Natural killer cell (primary cell): ENCODE results near the gene JPH3. TPM values are rescaled to one million over a fixed set of nuclear protein-coding genes. Genes with fewer than 3 reads are reported as not detected.

Experiments
- ATAC-seq, 3 donors: fragments of 150-1000 bp in 2 of 3; fragments of 200-7000 bp in 1 of 3; cut with Tn5 transposase; 1 replicate in 1 of 3; 2 replicates in 2 of 3; pipeline ENCODE4 v1.10.0; 2021; ENCODE audit warnings: mild to moderate bottlenecking in 2 of 3, moderate library complexity in 2 of 3
- DNase-seq, 2 donors: peaks; one replicate each; pipeline versions ENCODE4 v3.0.0 to v3.0.0-alpha.2; 2013 to 2021; ENCODE audit warnings: mixed read lengths in 1 of 2
- H3K27ac ChIP-seq: one replicate; pipeline ENCODE4 v1.5.1; 2013; ENCODE audit warnings: mild to moderate bottlenecking, low read length
- H3K27me3 ChIP-seq: one replicate; pipeline ENCODE4 v1.6.1; 2013; ENCODE audit warnings: low read length; ENCODE audit not compliant: control insufficient read depth, insufficient read depth
- H3K36me3 ChIP-seq: one replicate; pipeline ENCODE4 v1.6.1; 2013; ENCODE audit warnings: low read length; ENCODE audit not compliant: control insufficient read depth, insufficient read depth
- H3K4me1 ChIP-seq: one replicate; pipeline ENCODE4 v1.6.1; 2013; ENCODE audit warnings: low read length; ENCODE audit not compliant: control insufficient read depth, insufficient read depth
- H3K4me3 ChIP-seq: one replicate; pipeline ENCODE4 v1.5.1; 2013; ENCODE audit warnings: low read length
- H3K9me3 ChIP-seq: one replicate; pipeline ENCODE4 v1.6.1; 2013; ENCODE audit warnings: low read length; ENCODE audit not compliant: control insufficient read depth, insufficient read depth
- H3K27ac Mint-ChIP-seq, 2 donors: one replicate each; pipeline ENCODE4 v1.8.0; 2022; ENCODE audit warnings: mild to moderate bottlenecking in 2 of 2, mixed read lengths in 2 of 2, moderate library complexity in 1 of 2
- H3K27me3 Mint-ChIP-seq, 2 donors: one replicate each; pipeline ENCODE4 v1.8.0; 2022; ENCODE audit warnings: low read depth in 2 of 2, mixed read lengths in 2 of 2
- H3K36me3 Mint-ChIP-seq: one replicate; pipeline ENCODE4 v1.8.0; 2022; ENCODE audit warnings: mixed read lengths
- H3K4me1 Mint-ChIP-seq, 2 donors: one replicate each; pipeline ENCODE4 v1.8.0; 2022; ENCODE audit warnings: mixed read lengths in 2 of 2
- H3K4me3 Mint-ChIP-seq: one replicate; pipeline ENCODE4 v1.8.0; 2022; ENCODE audit warnings: mild to moderate bottlenecking, moderate library complexity, mixed read lengths
- H3K9me3 Mint-ChIP-seq, 2 donors: one replicate each; pipeline ENCODE4 v1.8.0; 2022; ENCODE audit warnings: mixed read lengths in 2 of 2
- WGBS: methylation state at CpG from one replicate; pipeline ENCODE4 v1.1.7; 2013; ENCODE audit warnings: missing lambda C conversion rate; ENCODE audit not compliant: insufficient coverage; 5-methylcytosine and 5-hydroxymethylcytosine counted together
- intact Hi-C: fragments of 100-400 bp; cut with micrococcal nuclease; formaldehyde crosslinking; loops from one replicate; pipeline ENCODE4 v1.14.2; 2022
- total RNA-seq, 4 donors: library from RNA; stranded (reverse); fragments of 120-200 nt in 1 of 4; gene quantifications; one replicate each; pipeline versions ENCODE4 v1.2.3 to v1.2.4, GENCODE V29; 2013 to 2022
- TF ChIP-seq, protein P1 (sequence below): fragments of 200-600 bp; IDR thresholded peaks from one replicate; pipeline ENCODE4 v1.8.0; 2022; ENCODE audit warnings: antibody characterized with exemption

The JPH3 gene
- total RNA-seq, 3 donors from 2014 or later (not counting 1 experiment from before 2014, with no cell fraction given): not detected

DNA sequence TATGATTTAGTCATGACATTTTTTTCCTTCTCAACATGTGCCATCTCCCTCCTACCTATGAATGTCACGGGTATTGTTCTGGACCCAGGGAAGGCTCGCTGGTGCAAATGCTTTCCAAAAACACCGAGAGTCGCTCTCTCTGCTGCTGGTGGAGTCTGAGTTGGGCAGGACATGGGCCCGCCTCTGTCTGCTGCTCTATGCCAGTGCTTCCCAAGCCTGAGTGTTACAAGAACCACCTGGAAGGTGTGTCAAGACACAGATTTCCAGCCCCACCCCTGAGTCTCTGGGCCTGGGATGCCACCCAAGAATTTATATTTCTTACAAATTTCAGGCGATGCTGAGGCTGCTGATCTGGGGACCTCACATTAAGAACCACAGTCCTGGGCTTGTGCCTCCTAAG lies 9.1 kb downstream of the JPH3 start:
- H3K36me3 Mint-ChIP-seq: no peaks in the 10 kb centered on the region
- peaks cover 2% of the 10 kb centered on the region for H3K27me3 ChIP-seq
- no peaks in the 10 kb centered on the region for H3K9me3 Mint-ChIP-seq
- intact Hi-C loops: no loop called here
- WGBS: 88% methylated on average over 6 of the region's 6 CpGs
- no peak overlapping the region for H3K4me3 ChIP-seq
- H3K4me3 Mint-ChIP-seq: no peak overlapping the region
- no peak overlapping the region for H3K27ac Mint-ChIP-seq
- H3K27ac ChIP-seq: no peak overlapping the region
- no peaks in the 10 kb centered on the region for H3K36me3 ChIP-seq
- H3K9me3 ChIP-seq: no peaks in the 10 kb centered on the region
- no peaks in the 10 kb centered on the region for H3K4me1 ChIP-seq
- H3K27me3 Mint-ChIP-seq: peaks cover 18 to 25% of the 10 kb centered on the region in 2 donors
- TF ChIP-seq, protein P1, sequence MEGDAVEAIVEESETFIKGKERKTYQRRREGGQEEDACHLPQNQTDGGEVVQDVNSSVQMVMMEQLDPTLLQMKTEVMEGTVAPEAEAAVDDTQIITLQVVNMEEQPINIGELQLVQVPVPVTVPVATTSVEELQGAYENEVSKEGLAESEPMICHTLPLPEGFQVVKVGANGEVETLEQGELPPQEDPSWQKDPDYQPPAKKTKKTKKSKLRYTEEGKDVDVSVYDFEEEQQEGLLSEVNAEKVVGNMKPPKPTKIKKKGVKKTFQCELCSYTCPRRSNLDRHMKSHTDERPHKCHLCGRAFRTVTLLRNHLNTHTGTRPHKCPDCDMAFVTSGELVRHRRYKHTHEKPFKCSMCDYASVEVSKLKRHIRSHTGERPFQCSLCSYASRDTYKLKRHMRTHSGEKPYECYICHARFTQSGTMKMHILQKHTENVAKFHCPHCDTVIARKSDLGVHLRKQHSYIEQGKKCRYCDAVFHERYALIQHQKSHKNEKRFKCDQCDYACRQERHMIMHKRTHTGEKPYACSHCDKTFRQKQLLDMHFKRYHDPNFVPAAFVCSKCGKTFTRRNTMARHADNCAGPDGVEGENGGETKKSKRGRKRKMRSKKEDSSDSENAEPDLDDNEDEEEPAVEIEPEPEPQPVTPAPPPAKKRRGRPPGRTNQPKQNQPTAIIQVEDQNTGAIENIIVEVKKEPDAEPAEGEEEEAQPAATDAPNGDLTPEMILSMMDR: no peak
- no peaks in the 10 kb centered on the region for H3K4me1 Mint-ChIP-seq
- DNase-seq (no peak), ATAC-seq (no peak)

DNA sequence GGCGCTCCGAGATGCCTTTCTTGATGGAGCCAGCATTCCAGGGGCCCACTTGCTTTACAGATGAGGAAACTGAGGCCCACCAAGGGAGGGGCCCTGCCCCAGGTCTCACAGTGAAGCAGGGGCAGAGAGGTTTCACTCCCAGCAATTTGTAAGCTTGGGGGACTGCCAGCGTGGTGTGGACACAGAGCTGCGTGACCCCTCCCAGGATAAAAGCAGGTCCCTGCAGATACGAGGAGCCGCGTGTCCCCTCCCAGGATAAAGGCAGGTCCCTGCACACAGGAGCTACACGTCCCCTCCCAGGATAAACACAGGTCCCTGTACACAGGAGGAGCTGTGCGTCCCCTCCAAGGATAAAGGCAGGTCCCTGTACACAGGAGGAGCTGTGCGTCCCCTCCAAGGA lies 11.7 kb downstream of the JPH3 start:
- Mint-ChIP-seq H3K4me3 (no peak overlapping the region), H3K27ac (no peak overlapping the region), H3K9me3 (no peaks in the 10 kb centered on the region), H3K27me3 (peaks cover 0 to 11% of the 10 kb centered on the region in 2 donors), H3K36me3 (no peaks in the 10 kb centered on the region), H3K4me1 (no peaks in the 10 kb centered on the region)
- no peaks in the 10 kb centered on the region for H3K27me3 ChIP-seq
- no peaks in the 10 kb centered on the region for H3K4me1 ChIP-seq
- H3K4me3 ChIP-seq: no peak overlapping the region
- intact Hi-C loops: no loop called here
- DNase-seq (no peak), ATAC-seq (no peak)
- H3K36me3 ChIP-seq: no peaks in the 10 kb centered on the region
- H3K9me3 ChIP-seq: no peaks in the 10 kb centered on the region
- WGBS: 83% methylated on average over 10 of the region's 10 CpGs
- TF ChIP-seq, protein P1: no peak
- no peak overlapping the region for H3K27ac ChIP-seq

DNA sequence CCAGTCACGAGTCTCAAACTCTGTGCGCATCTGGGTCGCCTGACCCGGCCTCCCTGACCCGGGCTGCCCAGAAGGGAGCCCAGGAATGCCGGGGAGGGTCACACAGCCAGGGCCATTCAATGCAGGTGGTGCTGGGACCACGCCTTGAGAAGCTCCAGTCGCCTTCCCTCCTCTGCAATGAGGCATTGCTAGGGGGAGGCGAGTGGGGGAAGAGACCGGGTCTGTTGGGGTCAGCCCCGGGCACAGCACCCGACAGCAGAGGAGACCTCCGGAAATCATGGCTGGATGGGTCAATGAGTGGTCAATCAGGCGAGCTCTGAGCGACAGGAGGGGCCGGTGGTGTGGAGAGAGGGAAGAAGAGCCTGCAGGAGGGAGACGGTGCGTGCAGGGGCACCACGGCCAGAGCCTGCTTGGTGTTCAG lies 13.3 kb downstream of the JPH3 start:
- Histone ChIP-seq H3K4me1 (no peaks in the 10 kb centered on the region), H3K4me3 (no peak overlapping the region), H3K36me3 (no peaks in the 10 kb centered on the region), H3K27me3 (no peaks in the 10 kb centered on the region), H3K9me3 (no peaks in the 10 kb centered on the region), H3K27ac (no peak overlapping the region)
- WGBS: 87% methylated on average over 19 of the region's 19 CpGs
- intact Hi-C loops: no loop called here
- no peak for ATAC-seq
- no peak overlapping the region for H3K4me3 Mint-ChIP-seq
- H3K4me1 Mint-ChIP-seq: peaks cover 0 to 5% of the 10 kb centered on the region in 2 donors
- no peaks in the 10 kb centered on the region for H3K36me3 Mint-ChIP-seq
- TF ChIP-seq, protein P1: no peak
- H3K9me3 Mint-ChIP-seq: no peaks in the 10 kb centered on the region
- H3K27ac Mint-ChIP-seq: no peak overlapping the region
- no peak for DNase-seq
- H3K27me3 Mint-ChIP-seq: peaks cover 0 to 14% of the 10 kb centered on the region in 2 donors

DNA sequence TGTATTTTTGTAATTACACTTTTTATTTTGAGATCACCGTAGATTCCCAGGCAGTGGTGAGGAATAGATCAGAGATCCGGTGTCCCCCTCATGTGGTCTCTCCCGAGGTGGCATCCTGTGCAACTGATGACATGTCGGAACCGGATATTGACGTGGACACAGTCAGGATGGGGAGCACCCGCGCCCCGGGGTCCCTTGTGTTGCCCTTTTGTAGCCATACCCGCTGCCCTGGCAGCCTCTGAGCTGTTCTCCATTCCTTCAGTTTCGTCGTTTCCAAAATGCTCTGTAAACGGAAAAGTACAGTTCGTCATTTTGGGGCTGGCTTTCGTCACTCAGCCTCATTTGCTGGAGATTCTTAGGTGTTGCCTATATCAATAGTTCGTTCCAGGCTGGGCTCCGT lies 14.2 kb downstream of the JPH3 start:
- no peak for ATAC-seq
- H3K9me3 ChIP-seq: no peaks in the 10 kb centered on the region
- Mint-ChIP-seq H3K36me3 (no peaks in the 10 kb centered on the region), H3K9me3 (no peaks in the 10 kb centered on the region), H3K27ac (no peak overlapping the region), H3K27me3 (peaks cover 0 to 9% of the 10 kb centered on the region in 2 donors), H3K4me3 (no peak overlapping the region), H3K4me1 (peaks cover 0 to 5% of the 10 kb centered on the region in 2 donors)
- no peaks in the 10 kb centered on the region for H3K4me1 ChIP-seq
- WGBS: 82% methylated on average over 17 of the region's 17 CpGs
- TF ChIP-seq, protein P1: no peak
- no peak for DNase-seq
- no peak overlapping the region for H3K4me3 ChIP-seq
- no peaks in the 10 kb centered on the region for H3K27me3 ChIP-seq
- intact Hi-C loops: no loop called here
- H3K36me3 ChIP-seq: no peaks in the 10 kb centered on the region
- no peak overlapping the region for H3K27ac ChIP-seq
